GM21619 (cell line): ENCODE results near the gene LIPE.

Source experiments
- ATAC-seq: cut with Tn5 transposase; IDR thresholded peaks from one replicate; pipeline ENCODE4 v1.9.1; 2021; ENCODE audit not compliant: unreplicated experiment

LIPE gene

DNA sequence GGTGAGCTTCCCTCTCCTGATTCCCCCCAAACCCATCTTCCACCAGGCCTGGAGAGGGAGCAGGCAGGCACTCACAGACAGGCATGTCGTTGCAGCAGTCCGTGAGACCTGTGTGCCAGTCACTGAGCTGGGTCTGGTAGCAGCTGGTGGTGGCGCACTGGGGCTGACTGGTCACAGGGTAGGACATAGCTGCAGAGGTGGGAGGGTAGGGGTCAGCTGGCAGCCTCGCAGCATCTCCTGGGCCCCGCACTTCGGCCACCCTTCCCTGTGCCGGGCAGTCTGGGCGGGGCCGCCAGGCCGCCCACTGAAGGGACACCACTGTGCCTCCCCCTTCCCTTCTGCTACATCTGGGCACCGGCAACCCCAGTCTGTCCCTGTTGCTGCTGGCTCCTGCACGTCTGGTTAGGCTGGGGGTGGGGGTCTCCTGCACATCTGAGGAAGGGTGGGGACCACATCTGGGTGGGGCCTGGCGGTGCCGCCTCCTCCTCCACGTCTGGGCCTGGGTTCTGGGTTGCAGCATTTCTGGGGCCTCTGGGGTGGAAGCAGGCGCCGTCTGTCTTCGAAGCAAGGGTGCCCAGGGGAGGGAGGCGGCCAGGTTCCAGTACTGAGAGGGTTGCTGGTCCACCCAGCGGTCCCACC, 38.2 kb downstream of the LIPE start:
- ATAC-seq: no peak

DNA sequence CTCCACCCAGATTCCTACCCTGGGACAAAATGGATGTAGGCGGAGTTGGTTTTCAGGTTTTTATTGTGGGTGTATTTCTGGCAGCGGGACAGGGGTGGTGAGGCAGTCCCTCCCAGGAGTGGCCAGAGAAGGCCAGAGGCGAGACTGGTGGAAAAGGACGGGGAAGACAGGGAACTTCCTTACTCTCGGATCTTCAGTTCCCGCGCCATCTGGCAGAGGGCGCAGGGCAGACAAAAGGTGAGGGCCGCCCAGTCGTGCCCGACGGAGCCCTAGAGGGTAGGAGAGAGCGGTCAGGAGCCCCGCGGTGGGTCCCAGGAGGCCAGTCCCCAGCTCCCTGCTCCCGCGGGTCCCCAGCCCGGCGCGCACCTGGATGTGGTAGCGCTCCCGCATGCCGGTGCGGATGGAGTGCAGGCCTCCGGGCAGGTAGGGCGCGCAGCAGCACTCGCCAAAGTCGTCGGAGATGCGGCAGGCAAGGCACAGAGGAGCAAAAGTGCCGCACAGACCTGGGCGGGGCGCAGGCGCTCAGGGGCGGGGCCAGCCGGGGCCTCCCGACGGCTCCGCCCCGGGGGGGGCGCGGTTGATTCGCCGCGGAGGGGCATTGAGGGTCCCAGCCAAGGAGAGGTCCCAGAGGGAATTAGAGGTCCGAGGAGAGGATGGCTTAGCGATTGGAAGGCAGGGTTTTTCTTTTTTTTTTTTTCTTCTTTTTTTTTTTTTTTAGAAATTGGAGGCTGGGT, 40.0 kb downstream of the LIPE start:
- ATAC-seq: no peak

DNA sequence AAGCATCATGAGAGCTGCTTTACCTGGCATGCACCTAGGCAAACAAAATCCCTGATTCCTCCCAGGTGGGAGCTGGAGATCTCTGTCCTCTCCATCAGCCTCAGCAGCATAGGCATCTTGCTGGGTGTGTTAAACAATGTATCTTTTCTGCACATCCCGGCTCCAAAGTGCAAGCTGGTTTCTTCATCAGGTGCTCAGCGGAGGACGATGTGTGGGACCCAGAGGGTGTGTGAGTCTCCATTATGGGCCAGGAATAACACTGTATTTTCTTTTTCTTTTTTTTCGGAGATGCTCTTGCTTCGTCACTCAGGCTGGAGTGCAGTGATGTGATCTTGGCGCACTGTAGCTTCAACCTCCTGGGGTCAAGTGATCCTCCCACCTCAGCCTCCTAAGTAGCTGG, 47.0 kb downstream of the LIPE start:
- no peak for ATAC-seq

DNA sequence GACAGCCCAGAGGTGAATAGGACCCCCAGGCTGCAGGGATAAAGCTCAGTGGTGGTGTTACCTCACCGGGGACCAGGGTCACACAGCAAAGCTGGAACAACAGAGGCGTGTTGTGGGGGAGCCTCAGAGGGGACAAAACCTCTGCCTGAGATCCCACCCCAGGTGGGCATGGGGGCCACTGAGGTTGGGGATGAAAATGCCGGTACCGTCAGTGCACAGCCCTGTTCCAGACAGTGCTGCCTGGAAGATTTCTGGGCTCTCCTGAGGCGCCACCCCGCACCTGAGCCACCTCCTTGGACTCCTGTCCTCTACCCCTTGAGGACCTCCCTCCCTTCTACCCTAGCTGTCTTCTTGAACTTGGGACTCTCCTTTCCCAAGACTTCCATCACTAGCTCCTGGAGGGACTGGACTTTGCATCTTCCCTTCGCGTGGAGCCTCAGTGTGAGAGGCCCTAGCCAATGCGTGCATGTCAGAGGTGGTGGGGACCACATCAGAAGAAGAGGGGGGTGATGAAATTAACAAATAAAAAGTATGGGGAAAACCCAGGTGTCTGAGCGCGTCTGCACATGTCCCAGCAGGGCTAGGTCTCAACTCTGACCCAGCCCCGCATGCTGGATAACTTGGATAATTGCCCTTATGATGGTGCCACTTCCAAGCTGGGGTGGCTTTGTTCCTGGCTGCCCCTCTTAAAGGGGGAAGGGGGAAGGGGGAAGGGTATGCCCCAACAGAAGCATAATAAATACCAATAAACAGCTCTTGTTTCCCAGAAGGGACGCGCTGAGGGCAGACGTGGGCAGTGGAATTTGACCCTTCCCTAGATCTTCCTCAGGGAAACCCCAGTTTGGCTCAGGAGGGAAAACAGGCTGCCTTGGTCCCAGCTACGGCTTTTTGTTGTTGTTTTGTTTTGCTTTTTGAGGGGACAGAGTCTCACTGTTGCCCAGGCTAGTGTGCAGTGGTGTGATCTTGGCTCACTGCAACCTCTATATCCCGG, 48.7 kb downstream of the LIPE start:
- ATAC-seq: no peak

DNA sequence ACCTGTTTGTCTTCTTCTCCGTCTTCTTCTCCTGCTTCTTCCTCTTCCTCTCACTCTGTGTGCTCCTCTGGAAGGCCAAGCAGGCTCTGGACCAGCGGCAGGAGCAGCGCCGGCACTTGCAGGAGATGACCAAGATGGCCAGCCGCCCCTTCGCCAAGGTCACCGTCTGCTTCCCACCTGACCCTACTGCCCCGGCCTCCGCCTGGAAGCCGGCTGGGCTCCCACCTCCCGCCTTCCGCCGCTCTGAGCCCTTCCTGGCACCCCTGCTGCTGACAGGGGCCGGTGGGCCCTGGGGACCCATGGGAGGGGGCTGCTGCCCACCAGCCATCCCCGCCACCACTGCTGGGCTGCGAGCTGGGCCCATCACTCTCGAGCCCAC, 51.0 kb downstream of the LIPE start:
- ATAC-seq: no peak

DNA sequence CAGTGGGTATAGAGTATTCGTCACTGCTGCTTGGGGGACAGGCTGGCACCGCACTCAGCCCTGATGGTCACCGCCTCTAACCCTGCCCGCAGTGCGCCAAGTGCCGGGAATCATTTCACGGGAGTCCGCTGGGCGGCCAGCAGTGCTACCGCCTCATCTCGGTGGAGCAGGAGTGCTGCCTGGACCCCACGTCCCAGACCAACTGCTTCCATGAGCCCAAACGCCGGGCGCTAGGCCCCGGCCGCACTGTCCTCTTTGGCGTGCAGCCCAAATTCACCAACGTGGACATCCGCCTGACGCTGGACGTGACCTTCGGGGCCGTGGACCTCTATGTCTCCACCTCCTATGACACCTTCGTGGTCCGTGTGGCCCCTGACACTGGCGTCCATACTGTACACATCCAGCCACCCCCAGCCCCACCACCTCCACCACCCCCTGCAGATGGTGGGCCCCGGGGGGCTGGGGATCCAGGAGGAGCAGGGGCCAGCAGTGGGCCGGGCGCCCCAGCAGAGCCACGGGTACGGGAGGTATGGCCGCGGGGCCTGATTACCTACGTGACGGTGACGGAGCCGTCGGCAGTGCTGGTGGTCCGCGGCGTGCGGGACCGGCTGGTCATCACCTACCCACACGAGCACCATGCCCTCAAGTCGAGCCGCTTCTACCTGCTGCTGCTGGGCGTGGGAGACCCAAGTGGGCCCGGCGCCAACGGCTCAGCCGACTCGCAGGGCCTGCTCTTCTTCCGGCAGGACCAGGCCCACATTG, 51.6 kb downstream of the LIPE start:
- no peak for ATAC-seq

DNA sequence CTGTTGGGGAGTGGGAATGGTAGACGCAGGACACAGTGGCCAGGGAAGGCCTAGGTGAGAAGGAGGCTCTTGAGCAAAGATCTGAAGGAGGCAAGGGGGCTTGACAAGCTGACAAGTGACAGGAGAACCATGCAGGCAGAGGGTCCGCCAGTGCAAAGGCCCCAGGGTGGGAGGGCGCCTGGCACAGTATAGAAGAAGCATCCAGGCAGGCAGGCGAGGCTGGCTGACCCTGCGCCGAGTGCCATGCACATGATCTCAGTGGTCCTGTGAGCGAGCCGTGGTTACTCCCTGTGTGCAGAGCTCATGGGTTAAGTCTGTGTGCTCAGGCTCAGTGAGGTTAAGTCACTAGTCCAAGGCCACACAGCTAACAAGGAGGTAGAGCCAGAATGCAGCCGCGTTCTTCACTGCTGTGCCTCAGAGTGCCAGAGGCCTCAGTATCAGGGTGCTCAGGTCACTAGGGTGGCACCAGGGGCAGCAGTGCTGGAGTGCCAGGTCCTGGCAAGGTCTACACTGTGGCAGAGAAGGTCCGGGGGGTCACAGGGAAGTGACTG, 52.3 kb downstream of the LIPE start:
- ATAC-seq: no peak

DNA sequence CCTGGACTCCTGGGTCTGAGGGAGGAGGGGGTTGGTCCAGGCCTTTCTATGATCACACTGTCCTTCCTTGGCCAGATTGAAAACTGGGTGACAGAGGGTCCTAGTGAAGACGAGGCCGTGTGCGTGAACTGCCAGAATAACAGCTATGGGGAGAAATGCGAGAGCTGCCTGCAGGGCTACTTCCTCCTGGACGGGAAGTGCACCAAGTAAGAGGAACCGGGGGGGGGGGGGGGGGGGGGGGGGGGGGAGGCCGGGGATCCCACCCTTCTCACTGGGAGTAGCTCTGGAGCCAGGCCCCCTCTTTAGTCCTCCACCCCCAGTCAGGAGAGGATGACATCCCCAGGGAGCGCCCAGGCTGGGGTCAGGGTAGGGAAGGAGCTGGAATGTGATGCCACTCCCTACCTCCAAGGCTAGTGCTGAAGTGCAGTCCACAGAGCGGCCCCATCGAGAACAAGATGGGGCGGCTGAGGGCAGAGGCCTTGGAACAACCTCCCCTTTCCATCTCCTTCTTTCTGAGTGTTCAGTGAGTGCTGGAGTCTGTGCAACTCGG, 56.5 kb downstream of the LIPE start:
- ATAC-seq: no peak

DNA sequence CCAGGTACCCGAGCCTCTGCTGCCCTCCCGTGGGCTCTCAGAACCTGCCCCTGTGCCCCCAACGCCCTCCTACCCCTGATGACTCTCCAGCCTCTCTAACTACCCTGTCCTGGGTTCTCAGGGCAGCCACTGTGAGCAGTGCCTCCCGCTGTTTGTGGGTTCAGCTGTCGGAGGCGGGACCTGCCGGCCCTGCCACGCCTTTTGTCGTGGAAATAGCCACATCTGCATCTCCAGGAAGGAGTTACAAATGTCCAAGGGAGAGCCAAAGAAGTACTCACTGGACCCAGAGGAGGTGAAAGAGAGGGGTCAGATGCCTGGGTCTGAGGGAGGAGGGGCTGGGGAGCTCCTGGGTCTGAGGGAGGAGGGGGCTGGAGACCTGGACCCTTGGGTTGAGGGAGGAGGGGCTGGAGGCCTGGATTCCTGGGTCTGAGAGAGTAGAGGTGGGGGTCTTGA, 57.1 kb downstream of the LIPE start:
- no peak for ATAC-seq

DNA sequence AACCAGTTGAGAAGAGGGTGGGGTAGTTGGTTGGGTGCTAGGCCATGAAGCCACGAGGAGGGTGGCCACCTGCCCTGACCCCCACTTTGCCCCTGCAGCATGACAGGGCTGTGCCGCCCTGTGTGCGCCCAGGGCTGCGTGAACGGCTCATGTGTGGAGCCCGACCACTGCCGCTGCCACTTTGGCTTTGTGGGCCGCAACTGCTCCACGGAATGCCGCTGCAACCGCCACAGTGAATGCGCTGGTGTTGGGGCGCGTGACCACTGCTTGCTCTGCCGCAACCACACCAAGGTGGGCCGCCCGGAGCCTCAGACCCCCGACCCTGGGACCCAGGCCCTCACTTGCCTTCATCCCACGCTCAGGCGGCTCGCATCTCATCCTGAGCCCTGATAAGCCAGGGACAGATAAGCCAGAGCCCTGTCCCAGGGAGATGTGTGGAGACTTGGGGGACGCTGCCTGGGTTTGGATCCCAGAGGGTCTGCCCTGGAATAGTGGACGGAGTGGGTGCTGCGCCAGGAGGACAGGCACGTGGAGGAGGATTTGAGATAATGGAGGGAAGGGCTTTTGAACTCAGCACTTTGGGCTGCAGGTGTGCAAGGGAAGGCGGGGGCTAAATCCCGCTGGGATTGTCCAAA, 57.6 kb downstream of the LIPE start:
- ATAC-seq: no peak

DNA sequence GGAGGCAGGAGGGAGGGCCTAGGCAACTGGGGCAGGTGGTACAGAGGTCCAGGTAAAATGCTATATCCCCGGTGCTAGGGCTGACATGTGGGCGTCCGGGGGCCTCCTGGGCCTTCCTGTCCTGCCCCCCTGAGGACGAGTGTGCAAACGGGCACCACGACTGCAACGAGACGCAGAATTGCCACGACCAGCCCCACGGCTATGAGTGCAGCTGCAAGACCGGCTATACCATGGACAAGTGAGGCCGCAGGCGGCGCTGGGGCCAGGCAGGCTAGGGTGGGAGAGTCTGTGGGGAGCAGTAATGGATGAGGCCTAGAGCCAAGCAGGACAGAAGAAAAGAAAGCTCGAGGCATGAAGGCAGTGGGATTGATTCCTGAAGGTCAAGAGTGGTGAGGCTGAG, 58.4 kb downstream of the LIPE start:
- ATAC-seq: no peak

DNA sequence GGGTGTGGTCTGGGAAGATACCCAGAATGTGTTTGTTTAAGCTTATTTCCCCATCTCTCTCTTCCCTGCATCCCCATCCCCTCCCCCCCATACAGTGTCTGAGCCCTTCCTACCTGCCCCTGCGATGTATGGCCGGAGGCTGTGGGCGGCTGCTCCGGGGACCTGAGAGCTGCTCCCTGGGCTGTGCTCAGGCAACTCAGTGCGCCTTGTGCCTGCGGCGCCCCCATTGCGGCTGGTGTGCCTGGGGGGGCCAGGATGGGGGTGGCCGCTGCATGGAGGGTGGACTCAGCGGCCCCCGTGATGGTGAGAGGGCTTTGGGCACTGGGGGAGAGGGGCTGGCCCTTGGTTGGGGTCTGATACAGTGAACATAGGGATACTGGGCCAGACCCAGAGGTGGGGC, 58.8 kb downstream of the LIPE start:
- ATAC-seq: no peak

DNA sequence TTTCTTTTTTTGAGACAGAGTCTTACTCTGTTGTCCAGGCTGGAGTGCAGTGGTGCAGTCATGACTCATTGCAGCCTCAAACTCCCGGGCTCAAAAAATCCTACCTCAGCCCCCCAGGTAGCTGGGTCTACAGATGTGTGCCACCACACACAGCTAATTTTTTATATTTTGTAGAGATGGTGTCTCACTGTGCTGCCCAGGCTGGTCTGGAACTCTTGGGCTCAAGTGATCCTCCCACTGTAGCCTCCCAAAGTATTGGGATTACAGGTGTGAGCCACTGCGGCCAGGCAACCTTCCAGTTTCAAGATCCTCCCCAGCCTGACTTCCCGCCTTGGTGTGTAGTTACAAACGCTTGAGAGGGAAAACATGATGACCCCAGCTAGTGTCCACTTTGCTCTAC, 59.3 kb downstream of the LIPE start:
- ATAC-seq: no peak

DNA sequence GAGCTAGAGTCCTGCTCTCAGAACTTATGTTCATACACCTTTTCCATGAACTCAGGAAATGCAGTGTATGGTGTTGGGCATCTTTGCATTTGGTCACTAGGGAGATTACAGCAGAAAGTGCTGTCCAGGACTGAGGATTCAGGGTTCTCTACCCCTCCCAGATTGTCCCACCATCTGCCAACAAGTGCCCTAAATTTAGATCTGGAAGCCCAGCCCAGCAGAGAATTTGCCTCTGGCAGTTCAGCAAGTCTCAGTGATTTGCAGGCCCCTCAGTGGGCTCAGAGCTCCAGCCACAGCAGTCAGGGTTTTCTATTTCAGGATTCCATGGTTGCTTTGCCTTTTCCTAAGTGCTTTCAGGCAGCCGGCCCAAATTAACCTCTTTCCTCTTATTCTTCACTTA, 60.5 kb downstream of the LIPE start:
- ATAC-seq: no peak

DNA sequence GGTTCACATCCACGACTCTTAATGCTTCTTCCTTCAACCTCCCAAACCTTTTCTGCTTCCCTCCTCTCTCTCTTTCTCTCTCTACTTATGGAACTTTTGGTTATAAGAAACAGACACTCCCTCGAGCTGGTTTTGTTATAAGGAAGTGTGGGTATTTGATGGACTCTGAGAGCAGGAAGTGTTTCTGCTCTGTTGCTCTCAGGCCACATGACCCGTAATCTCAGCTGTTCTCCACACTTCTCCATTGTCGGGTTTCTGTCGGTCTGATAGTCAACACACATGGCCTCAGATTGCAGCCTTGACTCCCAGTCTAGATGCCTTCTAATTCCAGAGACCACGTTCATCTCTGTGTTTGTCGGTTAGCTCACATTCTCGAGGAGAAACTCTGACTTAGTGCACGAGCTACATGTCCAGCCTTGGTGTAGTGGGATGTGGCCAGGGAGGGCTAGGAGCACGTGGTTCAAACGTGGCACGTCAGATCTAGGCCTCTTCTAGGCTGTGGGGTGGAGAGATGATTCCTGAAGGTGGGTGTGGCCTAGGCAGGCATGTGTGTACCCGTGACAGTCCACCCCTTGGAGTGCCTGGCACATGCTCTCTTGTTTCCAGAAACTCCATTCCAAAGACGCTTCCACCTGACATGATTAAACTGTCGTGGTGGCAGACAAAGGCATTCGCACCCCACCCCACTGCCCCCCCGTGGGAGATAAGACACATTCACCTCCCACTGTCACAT, 63.4 kb downstream of the LIPE start:
- no peak for ATAC-seq

DNA sequence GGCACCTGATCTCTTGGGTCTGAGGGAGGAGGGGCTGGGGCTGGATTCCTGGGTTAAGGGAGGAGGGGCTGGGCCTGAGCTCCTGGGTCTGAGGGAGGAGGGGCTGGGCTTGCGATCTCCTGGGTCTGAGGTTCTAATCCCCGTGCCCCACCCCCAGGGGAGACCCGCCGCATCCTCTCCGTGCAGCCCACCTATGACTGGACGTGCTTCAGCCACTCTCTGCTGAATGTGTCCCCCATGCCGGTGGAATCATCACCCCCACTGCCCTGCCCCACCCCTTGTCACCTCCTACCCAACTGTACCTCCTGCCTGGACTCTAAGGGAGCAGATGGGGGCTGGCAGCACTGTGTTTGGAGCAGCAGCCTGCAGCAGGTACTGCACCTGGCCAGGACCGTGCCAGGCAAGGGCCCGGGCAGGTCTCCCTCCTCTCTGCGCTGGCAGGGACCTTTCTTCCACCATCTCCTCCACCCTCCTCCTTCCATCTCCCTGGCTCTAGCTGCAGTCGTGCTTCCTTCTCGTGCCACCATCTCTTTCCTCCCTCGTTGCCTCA, 64.2 kb downstream of the LIPE start:
- no peak for ATAC-seq

DNA sequence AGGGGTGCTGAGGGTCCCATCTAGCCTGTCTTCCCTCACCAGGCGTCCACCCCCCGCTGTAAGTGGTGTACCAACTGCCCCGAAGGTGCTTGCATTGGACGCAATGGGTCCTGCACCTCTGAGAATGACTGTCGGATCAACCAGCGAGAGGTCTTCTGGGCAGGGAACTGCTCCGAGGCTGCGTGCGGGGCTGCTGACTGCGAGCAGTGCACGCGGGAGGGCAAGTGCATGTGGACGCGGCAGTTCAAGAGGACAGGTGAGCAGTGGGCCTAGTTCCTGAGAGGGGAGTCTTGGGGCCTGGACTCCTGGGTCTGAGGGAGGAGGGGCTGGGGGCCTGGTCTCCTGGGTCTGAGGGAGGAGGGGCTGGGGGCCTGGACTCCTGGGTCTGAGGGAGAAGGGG, 64.8 kb downstream of the LIPE start:
- no peak for ATAC-seq

DNA sequence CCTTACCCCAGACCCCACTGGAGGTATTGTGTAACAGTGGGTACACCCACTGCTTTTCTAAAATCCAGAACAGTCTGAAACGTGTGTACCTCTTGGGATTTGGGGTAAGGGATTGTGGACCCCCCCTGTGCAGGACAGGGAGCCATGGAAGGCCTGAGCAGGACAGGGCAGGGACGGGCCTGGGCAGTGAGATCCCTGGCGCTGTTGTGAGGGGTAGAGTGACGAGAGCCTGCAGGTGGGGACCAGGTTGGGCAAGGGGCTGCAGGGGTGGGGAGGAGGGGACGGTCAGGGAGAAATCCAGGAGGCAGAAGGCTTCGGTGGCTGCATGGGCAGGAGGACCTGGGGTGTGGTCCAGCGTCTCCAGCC, 65.7 kb downstream of the LIPE start:
- no peak for ATAC-seq
